Retina (tissue), 1 donor: ENCODE results near the gene XRCC4.

Experiments used
- DNase-seq: peaks from one replicate; pipeline ENCODE4 v3.0.0-alpha.2; 2016

Gene XRCC4

GRCh38 chr5:83396662-83397061, 319.3 kb downstream of the XRCC4 start:
- no peak for DNase-seq

DNA sequence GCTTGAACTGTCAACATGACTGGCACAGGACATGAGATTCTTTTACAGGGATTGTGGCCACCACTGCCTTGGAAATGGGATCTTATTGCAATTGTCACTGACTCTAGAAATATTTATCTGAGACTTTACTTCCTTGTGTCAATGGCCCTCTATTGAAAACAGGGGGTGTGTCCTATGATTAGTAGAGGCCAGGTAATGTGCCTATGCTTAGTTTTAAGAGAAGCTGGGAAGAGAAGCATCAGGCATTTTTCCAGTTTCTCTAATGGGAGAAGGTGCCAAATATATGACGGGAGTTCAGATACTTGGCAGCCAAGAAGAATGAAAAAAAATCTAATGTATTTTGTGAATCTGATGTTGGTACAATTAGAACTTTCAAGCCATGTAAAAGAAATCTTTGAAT, 320.3 kb downstream of the XRCC4 start:
- DNase-seq, result no peak

- DNase-seq, result no peak
These were observed 322.9 kb downstream of the XRCC4 start for GRCh38 chr5:83400241-83400640.

GRCh38 chr5:83400701-83401100, 323.4 kb downstream of the XRCC4 start:
- no peak for DNase-seq

DNA sequence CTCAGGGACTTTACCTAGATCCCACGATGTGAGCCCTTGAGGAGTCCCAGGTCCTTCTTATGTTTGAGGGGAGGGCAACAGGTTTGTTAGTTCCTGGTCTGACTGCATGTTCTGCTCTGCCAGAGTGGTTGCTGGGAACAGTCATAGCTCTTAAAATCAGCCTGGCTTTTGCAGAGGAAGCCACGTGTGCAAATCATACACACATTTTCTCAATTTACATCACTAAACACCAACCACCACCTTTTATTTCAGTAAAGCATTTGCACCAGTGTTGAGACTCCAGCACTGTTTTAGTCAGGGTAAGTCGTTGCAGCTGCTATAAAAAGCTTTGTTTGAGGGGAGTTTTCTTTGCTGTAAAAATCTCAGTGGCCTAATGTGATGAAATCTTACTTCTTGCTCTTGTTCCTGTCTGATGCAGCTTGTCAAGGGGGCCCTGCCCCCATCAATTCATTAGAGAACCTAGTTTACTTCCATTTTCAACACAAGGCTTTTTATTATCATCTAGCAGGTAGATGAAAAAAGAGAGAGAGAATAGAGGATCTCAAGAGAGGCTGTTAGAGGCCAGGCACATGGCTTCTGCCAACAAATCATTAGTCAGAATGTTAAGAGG, 323.9 kb downstream of the XRCC4 start:
- no peak for DNase-seq

GRCh38 chr5:83401775-83402174, 324.4 kb downstream of the XRCC4 start:
- no peak for DNase-seq
